HEK293 (cell line): Measurements from ENCODE around the gene NAA25.

Source experiments
- BCL11B ChIP-seq: fragments of 450-650 bp; formaldehyde crosslinking; IDR thresholded peaks from 2 replicates; pipeline ENCODE4 v1.5.1; 2016; ENCODE audit warnings: low read depth, missing biosample characterization, missing genetic modification characterization
- GLIS1 ChIP-seq: fragments of 450-650 bp; formaldehyde crosslinking; IDR thresholded peaks from 2 replicates; pipeline ENCODE4 v1.5.1; 2016; ENCODE audit warnings: missing biosample characterization, missing genetic modification characterization
- HIC1 ChIP-seq: fragments of 450-650 bp; formaldehyde crosslinking; IDR thresholded peaks from 2 replicates; pipeline ENCODE4 v1.5.1; 2016; ENCODE audit warnings: missing biosample characterization, missing genetic modification characterization
- HOXD13 ChIP-seq: sonication (generic); formaldehyde crosslinking; IDR thresholded peaks from 2 replicates; pipeline ENCODE4 v1.8.0; 2022; ENCODE audit warnings: missing genetic modification reagents, borderline replicate concordance
- KLF16 ChIP-seq: fragments of 450-650 bp; formaldehyde crosslinking; IDR thresholded peaks from 2 replicates; pipeline ENCODE4 v1.5.1; 2017; ENCODE audit warnings: missing biosample characterization, missing genetic modification characterization
- KLF8 ChIP-seq: fragments of 450-650 bp; formaldehyde crosslinking; IDR thresholded peaks from 2 replicates; pipeline ENCODE4 v1.5.1; 2016; ENCODE audit warnings: missing biosample characterization, missing genetic modification characterization
- MEIS1 ChIP-seq: sonication (generic); formaldehyde crosslinking; IDR thresholded peaks from 2 replicates; pipeline ENCODE4 v1.8.1; 2022; ENCODE audit warnings: missing genetic modification reagents, mild to moderate bottlenecking, borderline replicate concordance
- PBX3 ChIP-seq: sonication (generic); formaldehyde crosslinking; IDR thresholded peaks from 2 replicates; pipeline ENCODE4 v1.8.1; 2022; ENCODE audit warnings: mild to moderate bottlenecking, moderate library complexity, missing genetic modification reagents
- PRDM10 ChIP-seq: fragments of 450-650 bp; formaldehyde crosslinking; IDR thresholded peaks from 2 replicates; pipeline ENCODE4 v1.5.1; 2016; ENCODE audit warnings: missing biosample characterization, missing genetic modification characterization
- SP7 ChIP-seq: fragments of 450-650 bp; formaldehyde crosslinking; IDR thresholded peaks from 2 replicates; pipeline ENCODE4 v1.5.1; 2016; ENCODE audit warnings: missing biosample characterization, missing genetic modification characterization
- WT1 ChIP-seq: fragments of 450-650 bp; formaldehyde crosslinking; IDR thresholded peaks from 2 replicates; pipeline ENCODE4 v1.5.1; 2016; ENCODE audit warnings: missing biosample characterization, missing genetic modification characterization
- YY2 ChIP-seq: fragments of 450-650 bp; formaldehyde crosslinking; IDR thresholded peaks from 2 replicates; pipeline ENCODE4 v1.5.1; 2016; ENCODE audit warnings: missing biosample characterization, missing genetic modification characterization
- ZBTB1 ChIP-seq: fragments of 450-650 bp; formaldehyde crosslinking; IDR thresholded peaks from 2 replicates; pipeline ENCODE4 v1.5.1; 2016; ENCODE audit warnings: missing biosample characterization, missing genetic modification characterization
- ZBTB26 ChIP-seq: fragments of 450-650 bp; formaldehyde crosslinking; optimal IDR thresholded peaks from 2 replicates; pipeline ENCODE3; 2016; ENCODE audit warnings: missing biosample characterization, mild to moderate bottlenecking, missing genetic modification characterization
- ZEB2 ChIP-seq: fragments of 450-650 bp; formaldehyde crosslinking; IDR thresholded peaks from 2 replicates; pipeline ENCODE4 v1.5.1; 2016; ENCODE audit warnings: missing biosample characterization, missing genetic modification characterization
- ZFHX2 ChIP-seq: fragments of 450-650 bp; formaldehyde crosslinking; conservative IDR thresholded peaks from 2 replicates; pipeline ENCODE4 v1.5.1; 2016; ENCODE audit warnings: missing biosample characterization, missing genetic modification characterization
- ZNF10 ChIP-seq: fragments of 450-650 bp; formaldehyde crosslinking; IDR thresholded peaks from 2 replicates; pipeline ENCODE4 v1.5.1; 2017; ENCODE audit warnings: missing biosample characterization, missing genetic modification characterization
- ZNF155 ChIP-seq: fragments of 450-650 bp; formaldehyde crosslinking; IDR thresholded peaks from 2 replicates; pipeline ENCODE4 v1.5.1; 2016; ENCODE audit warnings: missing biosample characterization, missing genetic modification characterization
- ZNF169 ChIP-seq: fragments of 450-650 bp; formaldehyde crosslinking; IDR thresholded peaks from 2 replicates; pipeline ENCODE4 v1.5.1; 2016; ENCODE audit warnings: missing biosample characterization, missing genetic modification characterization
- ZNF18 ChIP-seq: fragments of 450-650 bp; formaldehyde crosslinking; IDR thresholded peaks from 2 replicates; pipeline ENCODE4 v1.5.1; 2016; ENCODE audit warnings: missing biosample characterization, missing genetic modification characterization
- ZNF2 ChIP-seq: fragments of 450-650 bp; formaldehyde crosslinking; IDR thresholded peaks from 2 replicates; pipeline ENCODE4 v1.5.1; 2016; ENCODE audit warnings: missing biosample characterization, missing genetic modification characterization
- ZNF23 ChIP-seq: fragments of 450-650 bp; formaldehyde crosslinking; IDR thresholded peaks from 2 replicates; pipeline ENCODE4 v1.5.1; 2016; ENCODE audit warnings: missing biosample characterization, missing genetic modification characterization, borderline replicate concordance
- ZNF335 ChIP-seq: fragments of 450-650 bp; formaldehyde crosslinking; conservative IDR thresholded peaks from 2 replicates; pipeline ENCODE4 v1.5.1; 2016; ENCODE audit warnings: missing biosample characterization, missing genetic modification characterization
- ZNF37A ChIP-seq: fragments of 450-650 bp; IDR thresholded peaks from 2 replicates; pipeline ENCODE4 v1.5.1; 2018; ENCODE audit warnings: missing biosample characterization, missing genetic modification characterization
- ZNF391 ChIP-seq: fragments of 450-650 bp; formaldehyde crosslinking; IDR thresholded peaks from 2 replicates; pipeline ENCODE4 v1.5.1; 2016; ENCODE audit warnings: low read depth, missing biosample characterization, missing genetic modification characterization, borderline replicate concordance
- ZNF610 ChIP-seq: fragments of 450-650 bp; formaldehyde crosslinking; IDR thresholded peaks from 2 replicates; pipeline ENCODE4 v1.5.1; 2016; ENCODE audit warnings: missing biosample characterization, missing genetic modification characterization, borderline replicate concordance
- ZNF621 ChIP-seq: fragments of 450-650 bp; formaldehyde crosslinking; IDR thresholded peaks from 2 replicates; pipeline ENCODE4 v1.5.1; 2017; ENCODE audit warnings: missing biosample characterization, missing genetic modification characterization
- ZNF626 ChIP-seq: fragments of 450-650 bp; sonication (Bioruptor Pico); formaldehyde crosslinking; IDR thresholded peaks from 2 replicates; pipeline ENCODE4 v1.5.1; 2018; ENCODE audit warnings: missing biosample characterization, missing genetic modification characterization, inconsistent platforms
- ZNF830 ChIP-seq: fragments of 450-650 bp; IDR thresholded peaks from 2 replicates; pipeline ENCODE4 v1.5.0; 2018; ENCODE audit warnings: missing biosample characterization, missing genetic modification characterization, low read depth, mild to moderate bottlenecking, moderate library complexity
- ZSCAN16 ChIP-seq: fragments of 450-650 bp; formaldehyde crosslinking; IDR thresholded peaks from 2 replicates; pipeline ENCODE4 v1.5.1; 2016; ENCODE audit warnings: missing biosample characterization, missing genetic modification characterization

The NAA25 gene

GRCh38 chr12:112125250-112125999, 16.8 kb upstream of the NAA25 start, which contains the start of gene TRAFD1 (continued):
- TF ChIP-seq BCL11B (tag by site-specific recombination) (no peak), ZNF23 (no peak), MEIS1 (CRISPR knock-in tag) (no peak), ZNF37A (tag by site-specific recombination) (no peak), ZNF155 (tag by site-specific recombination) (no peak), ZNF18 (tag by site-specific recombination) (0 out of 2 replicates have a peak, but pooled peaks have one; percentile 19), ZBTB1 (tag by site-specific recombination) (no peak), ZSCAN16 (no peak), ZBTB26 (tag by site-specific recombination) (peak; percentile 62), ZNF830 (tag by site-specific recombination) (no peak), WT1 (peak; percentile 42; the same call in 1 of the 2 replicates), ZNF169 (tag by site-specific recombination) (no peak), ZNF10 (peak; percentile 69), SP7 (peak; percentile 85), ZFHX2 (peak; percentile 55), HIC1 (0 out of 2 replicates have a peak, but pooled peaks have one; percentile 39), KLF16 (tag by site-specific recombination) (peak; percentile 96), PRDM10 (0 out of 2 replicates have a peak, but pooled peaks have one; percentile 22), YY2 (tag by site-specific recombination) (no peak), ZNF610 (no peak), ZNF391 (0 out of 2 replicates have a peak, but pooled peaks have one; percentile 47), PBX3 (CRISPR knock-in tag) (peak; percentile 97), ZEB2 (tag by site-specific recombination) (peak; percentile 70; the same call in 1 of the 2 replicates), GLIS1 (tag by site-specific recombination) (peak; percentile 58; the same call in 1 of the 2 replicates), ZNF2 (peak; percentile 89), ZNF335 (tag by site-specific recombination) (peak; percentile 96), HOXD13 (CRISPR knock-in tag) (no peak), ZNF626 (tag by site-specific recombination) (no peak), ZNF621 (tag by site-specific recombination) (no peak), KLF8 (tag by site-specific recombination) (peak; percentile 70; the same call in 1 of the 2 replicates)
